Colonic mucosa (tissue), 4 donors: ENCODE results near the gene PNMA8A. TPM values are rescaled to one million over a fixed set of nuclear protein-coding genes. Genes with fewer than 3 reads are reported as not detected.
A peak's percentile ranks its signal among the peaks of the same experiment; 100 is the strongest.

Experiments used
- DNase-seq: peaks from one replicate; pipeline ENCODE4 v3.0.0-alpha.2; 2020
- H3K27ac ChIP-seq: fragments of 200-600 bp; one replicate; pipeline ENCODE4 v1.8.0; 2021
- H3K27me3 ChIP-seq: fragments of 200-600 bp; one replicate; pipeline ENCODE4 v1.8.0; 2021
- H3K36me3 ChIP-seq: fragments of 200-600 bp; one replicate; pipeline ENCODE4 v1.8.0; 2021
- H3K4me1 ChIP-seq: fragments of 200-600 bp; one replicate; pipeline ENCODE4 v1.8.0; 2021; ENCODE audit warnings: mild to moderate bottlenecking
- H3K4me3 ChIP-seq: fragments of 200-600 bp; one replicate; pipeline ENCODE4 v1.8.0; 2021
- H3K9ac ChIP-seq, 2 donors: one replicate each; pipeline ENCODE4 v1.7.0; 2013; ENCODE audit warnings: control low read depth in 2 of 2, low read depth in 2 of 2, low read length in 2 of 2
- H3K9me3 ChIP-seq: fragments of 200-600 bp; one replicate; pipeline ENCODE4 v1.8.0; 2021
- intact Hi-C: fragments of 100-400 bp; cut with DNase I; formaldehyde crosslinking; loops from one replicate; pipeline ENCODE4 v1.14.1; 2022
- total RNA-seq, 2 donors: library from RNA; stranded (reverse); fragmentation: NEBNext Ultra II Directional in 1 of 2; extraction: Animal tissue kit (Norgen Biotek cat#: 25700) in 1 of 2; gene quantifications; one replicate each; pipeline ENCODE4 v1.2.1, GENCODE V29; 2021
- TF ChIP-seq, protein P1 (sequence below): fragments of 200-600 bp; IDR thresholded peaks from one replicate; pipeline ENCODE4 v1.8.0; 2022; ENCODE audit warnings: antibody characterized with exemption, mild to moderate bottlenecking
- donor health status: healthy.
- donor health status: DM: no; HTN: no; CAD: no.
- donor health status: DM: no; HTN: no; CAD: no.

PNMA8A gene
- total RNA-seq, 2 donors from 2014 or later, result 0.35 to 1.2 TPM

DNA sequence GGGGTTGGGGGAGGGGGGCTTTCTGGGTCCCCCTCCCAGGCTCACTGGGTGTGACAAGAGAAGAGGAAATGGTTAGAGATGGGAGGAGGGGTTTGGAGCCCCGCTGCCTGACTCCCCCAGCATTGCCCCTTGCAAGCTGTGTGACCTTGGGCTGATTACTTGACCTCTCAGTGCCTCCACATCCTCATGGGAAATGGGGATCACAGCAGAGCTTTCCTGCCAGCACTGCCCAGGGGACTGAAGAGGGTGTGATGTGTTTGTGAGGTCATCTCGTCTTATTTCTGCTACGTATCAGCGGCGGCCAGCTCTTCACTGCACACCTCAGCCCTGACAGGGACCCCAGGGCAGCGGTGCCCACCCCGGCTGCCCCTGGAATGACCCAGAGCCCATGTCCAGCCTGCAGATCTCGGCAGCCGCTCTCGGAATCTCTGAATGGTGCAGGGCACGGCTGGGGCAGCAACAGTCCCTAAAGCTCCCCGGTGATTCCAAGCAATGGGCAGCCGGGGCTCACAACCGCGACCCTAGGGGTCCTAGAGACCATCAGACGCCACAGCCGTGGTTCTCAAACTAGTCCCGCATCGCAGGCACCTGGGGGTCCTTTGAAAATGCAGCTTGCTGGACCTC, 15.9 kb upstream of the PNMA8A start:
- peak overlapping the region in 1 of 2 donors; percentile 47 for H3K9ac ChIP-seq

DNA sequence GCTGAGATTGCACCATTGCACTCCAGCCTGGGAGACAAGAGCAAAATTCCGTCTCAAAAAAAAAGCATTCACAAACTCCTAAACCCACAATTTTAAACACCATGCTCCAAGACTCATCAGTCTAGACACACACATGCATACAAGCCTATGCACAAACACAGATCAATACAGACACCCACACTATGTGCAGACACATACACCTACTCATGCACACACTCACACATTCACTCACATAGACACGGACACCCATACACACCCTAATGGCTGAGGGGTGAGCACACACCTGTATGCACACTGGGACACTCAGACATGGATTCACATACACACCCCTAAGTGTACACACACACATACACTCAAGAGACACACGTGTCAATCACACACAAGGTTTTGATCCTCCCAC, 15.0 kb upstream of the PNMA8A start:
- TF ChIP-seq, protein P1, sequence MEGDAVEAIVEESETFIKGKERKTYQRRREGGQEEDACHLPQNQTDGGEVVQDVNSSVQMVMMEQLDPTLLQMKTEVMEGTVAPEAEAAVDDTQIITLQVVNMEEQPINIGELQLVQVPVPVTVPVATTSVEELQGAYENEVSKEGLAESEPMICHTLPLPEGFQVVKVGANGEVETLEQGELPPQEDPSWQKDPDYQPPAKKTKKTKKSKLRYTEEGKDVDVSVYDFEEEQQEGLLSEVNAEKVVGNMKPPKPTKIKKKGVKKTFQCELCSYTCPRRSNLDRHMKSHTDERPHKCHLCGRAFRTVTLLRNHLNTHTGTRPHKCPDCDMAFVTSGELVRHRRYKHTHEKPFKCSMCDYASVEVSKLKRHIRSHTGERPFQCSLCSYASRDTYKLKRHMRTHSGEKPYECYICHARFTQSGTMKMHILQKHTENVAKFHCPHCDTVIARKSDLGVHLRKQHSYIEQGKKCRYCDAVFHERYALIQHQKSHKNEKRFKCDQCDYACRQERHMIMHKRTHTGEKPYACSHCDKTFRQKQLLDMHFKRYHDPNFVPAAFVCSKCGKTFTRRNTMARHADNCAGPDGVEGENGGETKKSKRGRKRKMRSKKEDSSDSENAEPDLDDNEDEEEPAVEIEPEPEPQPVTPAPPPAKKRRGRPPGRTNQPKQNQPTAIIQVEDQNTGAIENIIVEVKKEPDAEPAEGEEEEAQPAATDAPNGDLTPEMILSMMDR, result no peak
- H3K4me1 ChIP-seq, result peaks cover 4% of the 10 kb centered on the region
- no peak overlapping the region for H3K4me3 ChIP-seq
- DNase-seq, result no peak
- intact Hi-C loops, result no loop called here
- H3K27me3 ChIP-seq, result peaks cover 17% of the 10 kb centered on the region
- H3K9ac ChIP-seq, result no peak overlapping the region
- no peak overlapping the region for H3K27ac ChIP-seq
- no peaks in the 10 kb centered on the region for H3K36me3 ChIP-seq
- no peaks in the 10 kb centered on the region for H3K9me3 ChIP-seq

More for the DNA sequence above, 15.9 kb upstream of the PNMA8A start:
- no peak for DNase-seq
- no peak overlapping the region for H3K27ac ChIP-seq
- intact Hi-C loops, result no loop called here
- no peaks in the 10 kb centered on the region for H3K36me3 ChIP-seq
- peaks cover 4% of the 10 kb centered on the region for H3K4me1 ChIP-seq
- H3K9me3 ChIP-seq, result no peaks in the 10 kb centered on the region
- TF ChIP-seq, protein P1, result no peak
- no peak overlapping the region for H3K4me3 ChIP-seq
- peaks cover 18% of the 10 kb centered on the region for H3K27me3 ChIP-seq

DNA sequence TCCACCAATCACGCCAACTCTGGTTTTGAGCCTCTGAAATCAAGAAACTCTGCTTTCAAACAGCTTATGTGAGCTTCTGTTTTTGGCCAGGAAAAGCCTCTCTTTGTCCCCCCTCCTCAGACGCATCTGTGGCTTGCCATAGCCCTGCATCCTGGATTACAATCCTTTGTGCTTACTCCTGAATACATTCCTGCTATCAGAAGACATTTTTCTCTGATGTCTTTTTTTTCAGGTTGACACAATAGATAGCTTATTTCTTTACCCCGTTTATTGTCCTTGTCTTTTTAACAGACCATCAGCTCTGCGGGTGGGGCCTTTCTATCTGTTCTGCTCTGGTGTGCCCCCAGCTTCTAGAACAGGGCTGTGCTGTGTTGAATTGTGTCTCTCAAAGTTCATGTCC, 13.3 kb upstream of the PNMA8A start:
- Histone ChIP-seq H3K4me3 (no peak overlapping the region), H3K36me3 (no peaks in the 10 kb centered on the region), H3K9me3 (no peaks in the 10 kb centered on the region), H3K27me3 (peaks cover 13% of the 10 kb centered on the region), H3K27ac (no peak overlapping the region), H3K9ac (no peak overlapping the region), H3K4me1 (no peaks in the 10 kb centered on the region)
- DNase-seq, result no peak
- intact Hi-C loops, result no loop called here
- TF ChIP-seq, protein P1, result no peak

DNA sequence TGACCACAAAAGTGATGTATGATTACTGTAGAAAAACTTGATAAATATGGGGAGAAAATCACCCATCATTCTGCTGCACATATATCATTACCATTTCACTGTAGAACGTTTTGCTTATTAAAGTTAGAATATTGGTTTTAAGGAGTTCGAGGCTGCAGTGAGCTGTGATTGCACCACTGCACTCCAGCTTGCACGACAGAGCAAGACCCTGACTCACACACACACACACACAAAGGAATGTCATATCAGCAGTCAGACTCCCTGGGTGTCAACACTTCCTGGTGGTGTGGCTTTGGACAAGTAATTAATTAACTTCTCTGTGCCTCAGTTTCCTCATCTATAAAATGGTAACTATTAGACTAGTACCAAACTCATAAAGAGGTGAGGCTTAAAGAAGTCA, 11.3 kb upstream of the PNMA8A start:
- Histone ChIP-seq H3K27ac (no peak overlapping the region), H3K36me3 (no peaks in the 10 kb centered on the region), H3K4me3 (no peak overlapping the region), H3K9me3 (no peaks in the 10 kb centered on the region), H3K9ac (no peak overlapping the region), H3K4me1 (no peaks in the 10 kb centered on the region), H3K27me3 (no peaks in the 10 kb centered on the region)
- TF ChIP-seq, protein P1, result no peak
- intact Hi-C loops, result no loop called here
- no peak for DNase-seq

DNA sequence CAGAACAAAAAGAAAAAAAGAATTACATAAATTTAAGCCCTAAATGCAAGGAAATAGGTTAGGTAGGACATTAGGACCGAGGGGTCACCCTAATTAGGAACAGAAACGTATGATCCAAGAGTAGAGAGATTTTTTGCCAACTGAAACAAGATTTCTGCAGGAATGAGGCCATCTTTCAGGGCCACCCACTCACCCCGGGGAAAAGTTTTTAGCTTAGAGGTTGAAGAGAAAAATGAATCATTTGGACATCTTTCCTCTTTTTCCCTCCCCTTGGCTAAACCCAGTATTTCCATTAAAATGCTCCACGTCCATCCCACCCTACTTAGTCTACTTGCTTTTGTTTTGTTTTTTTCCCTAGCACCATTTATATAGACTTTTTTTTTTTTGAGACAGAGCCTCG, 10.6 kb upstream of the PNMA8A start:
- no peak for DNase-seq

More for the DNA sequence above, 10.6 kb upstream of the PNMA8A start:
- Histone ChIP-seq H3K27ac (no peak overlapping the region), H3K9me3 (no peaks in the 10 kb centered on the region), H3K4me1 (no peaks in the 10 kb centered on the region), H3K27me3 (no peaks in the 10 kb centered on the region), H3K4me3 (no peak overlapping the region), H3K9ac (no peak overlapping the region), H3K36me3 (no peaks in the 10 kb centered on the region)
- TF ChIP-seq, protein P1, result no peak
- intact Hi-C loops, result no loop called here
